GM23338 (cell line): Measurements from ENCODE around the gene LRTM1. TPM values are rescaled to one million over a fixed set of nuclear protein-coding genes. Genes with fewer than 3 reads are reported as not detected.

ENCODE experiments used
- ATAC-seq: fragments of 200-7000 bp; cut with Tn5 transposase; 3 replicates; pipeline ENCODE4 v1.9.1; 2020
- DNase-seq: peaks from one replicate; pipeline ENCODE4 v3.0.0-alpha.2; 2015; ENCODE audit warnings: low spot score
- H2AFZ ChIP-seq: fragments of 200-600 bp; sonication (generic); 2 replicates; pipeline ENCODE4 v1.8.0; 2016; ENCODE audit warnings: antibody characterized with exemption, mild to moderate bottlenecking, moderate library complexity
- H3F3A ChIP-seq: fragments of 200-600 bp; sonication (generic); replicated peaks from 2 replicates; pipeline ENCODE4 v1.8.0; 2017; ENCODE audit warnings: antibody characterized with exemption, mixed run types, low read depth
- H3K27ac ChIP-seq: fragments of 200-600 bp; sonication (generic); 2 replicates; pipeline ENCODE4 v1.6.1; 2016; ENCODE audit warnings: low read depth
- H3K27me3 ChIP-seq: fragments of 200-600 bp; sonication (generic); 2 replicates; pipeline ENCODE4 v1.8.0; 2016; ENCODE audit warnings: mild to moderate bottlenecking, mixed run types, moderate library complexity; ENCODE audit not compliant: insufficient read depth
- H3K36me3 ChIP-seq: fragments of 200-600 bp; sonication (generic); 2 replicates; pipeline ENCODE4 v1.8.0; 2016; ENCODE audit warnings: mild to moderate bottlenecking; ENCODE audit not compliant: insufficient read depth
- H3K4me1 ChIP-seq: fragments of 200-600 bp; sonication (generic); 2 replicates; pipeline ENCODE4 v1.8.0; 2016; ENCODE audit warnings: mild to moderate bottlenecking, moderate library complexity; ENCODE audit not compliant: insufficient read depth
- H3K4me2 ChIP-seq: fragments of 200-600 bp; sonication (generic); 2 replicates; pipeline ENCODE4 v1.7.1; 2017; ENCODE audit warnings: mixed run types
- H3K4me3 ChIP-seq: fragments of 200-600 bp; sonication (generic); 2 replicates; pipeline ENCODE4 v1.6.1; 2016; ENCODE audit warnings: mixed run types
- H3K79me2 ChIP-seq: fragments of 200-600 bp; sonication (generic); replicated peaks from 2 replicates; pipeline ENCODE4 v1.8.0; 2017; ENCODE audit warnings: mild to moderate bottlenecking; ENCODE audit not compliant: insufficient read depth
- H3K9me2 ChIP-seq: fragments of 200-600 bp; sonication (generic); 2 replicates; pipeline ENCODE4 v1.8.0; 2017; ENCODE audit not compliant: insufficient read depth
- H4K20me1 ChIP-seq: fragments of 200-600 bp; sonication (generic); replicated peaks from 2 replicates; pipeline ENCODE4 v1.8.0; 2017; ENCODE audit warnings: mild to moderate bottlenecking; ENCODE audit not compliant: insufficient read depth
- H3K27ac Mint-ChIP-seq: 2 replicates; pipeline ENCODE4 v1.8.0; 2020; ENCODE audit warnings: inconsistent platforms, mild to moderate bottlenecking, moderate library complexity, mixed read lengths
- H3K27me3 Mint-ChIP-seq: 3 replicates; pipeline ENCODE4 v1.8.0; 2022; ENCODE audit warnings: low read depth, mild to moderate bottlenecking, moderate library complexity, mixed read lengths, inconsistent platforms; ENCODE audit not compliant: insufficient read depth, poor library complexity
- H3K36me3 Mint-ChIP-seq: 3 replicates; pipeline ENCODE4 v1.8.0; 2021; ENCODE audit warnings: low read depth, mild to moderate bottlenecking, inconsistent platforms, moderate library complexity, mixed read lengths
- H3K4me1 Mint-ChIP-seq: 3 replicates; pipeline ENCODE4 v1.8.0; 2020; ENCODE audit warnings: mild to moderate bottlenecking, inconsistent platforms, mixed read lengths
- H3K4me3 Mint-ChIP-seq: 3 replicates; pipeline ENCODE4 v1.8.0; 2021; ENCODE audit warnings: moderate library complexity, mild to moderate bottlenecking, inconsistent platforms, mixed read lengths
- H3K9me3 Mint-ChIP-seq: 3 replicates; pipeline ENCODE4 v1.8.0; 2020; ENCODE audit warnings: moderate library complexity, mild to moderate bottlenecking, inconsistent platforms, mixed read lengths
- CREB1 ChIP-seq: fragments of 250-450 bp; sonication (Bioruptor Pico); IDR thresholded peaks from 2 replicates; pipeline ENCODE4 v1.5.0; 2020; ENCODE audit warnings: low read depth, mild to moderate bottlenecking, moderate library complexity
- EZH2 ChIP-seq: fragments of 200-600 bp; sonication (generic); IDR thresholded peaks from one replicate; pipeline ENCODE4 v1.8.0; 2017; ENCODE audit warnings: antibody characterized with exemption, mild to moderate bottlenecking, low read depth; ENCODE audit not compliant: unreplicated experiment
- EZH2phosphoT487 ChIP-seq: fragments of 200-600 bp; sonication (generic); IDR thresholded peaks from one replicate; pipeline ENCODE4 v1.8.1; 2018; ENCODE audit warnings: antibody characterized with exemption; ENCODE audit not compliant: unreplicated experiment
- JUNB ChIP-seq: IDR thresholded peaks from one replicate; pipeline ENCODE4 v1.6.1; 2016; ENCODE audit warnings: antibody characterized with exemption; ENCODE audit not compliant: unreplicated experiment
- NANOG ChIP-seq: IDR thresholded peaks from 2 replicates; pipeline ENCODE4 v1.6.1; 2016; ENCODE audit warnings: antibody characterized with exemption, borderline replicate concordance
- POLR2AphosphoS5 ChIP-seq: IDR thresholded peaks from 2 replicates; pipeline ENCODE4 v1.6.1; 2016; ENCODE audit warnings: antibody characterized with exemption, low read depth
- STAT1 ChIP-seq: IDR thresholded peaks from one replicate; pipeline ENCODE4 v1.6.1; 2016; ENCODE audit warnings: antibody characterized with exemption; ENCODE audit not compliant: unreplicated experiment
- ZNF114 ChIP-seq: fragments of 250-450 bp; sonication (Bioruptor Pico); IDR thresholded peaks from 2 replicates; pipeline ENCODE4 v1.5.0; 2020; ENCODE audit warnings: mild to moderate bottlenecking, moderate library complexity
- ZNF331 ChIP-seq: fragments of 250-450 bp; sonication (Bioruptor Pico); IDR thresholded peaks from 2 replicates; pipeline ENCODE4 v1.5.0; 2020; ENCODE audit warnings: low read depth, mild to moderate bottlenecking, moderate library complexity
- polyA plus RNA-seq: library from polyadenylated mRNA; unstranded; fragments of >200 nt; fragmentation: Nextera tagmentation; extraction: Ambion mirVana; gene quantifications from 2 replicates; pipeline ENCODE4 v1.2.1, GENCODE V29; 2016
- total RNA-seq: library from RNA; depleted of rRNA; stranded (reverse); fragments of >200 nt; shearing (Covaris generic); gene quantifications from 2 replicates; pipeline ENCODE4 v1.2.3, GENCODE V29; 2014
- TF ChIP-seq, protein P1 (sequence below): IDR thresholded peaks from 2 replicates; pipeline ENCODE4 v1.6.1; 2016; ENCODE audit warnings: antibody characterized with exemption
- TF ChIP-seq, protein P2 (sequence below): IDR thresholded peaks from one replicate; pipeline ENCODE4 v1.6.1; 2018; ENCODE audit warnings: antibody characterized with exemption; ENCODE audit not compliant: unreplicated experiment
- TF ChIP-seq, protein P3 (sequence below), 2 experiments: fragments of 200-600 bp in 1 of 2; sonication (generic) in 1 of 2; conservative IDR thresholded peaks; 2 replicates each; pipeline versions ENCODE4 v1.5.1 to v1.6.1; 2016 to 2017; ENCODE audit warnings: antibody characterized with exemption in 2 of 2, low read depth in 2 of 2, mild to moderate bottlenecking in 2 of 2, moderate library complexity in 1 of 2
- TF ChIP-seq, protein P4 (sequence below): fragments of 250-450 bp; sonication (Bioruptor Pico); IDR thresholded peaks from 2 replicates; pipeline ENCODE4 v1.5.0; 2020; ENCODE audit warnings: mild to moderate bottlenecking, moderate library complexity

The LRTM1 gene
- total and polyA plus RNA-seq, 2 experiments from 2014 or later: 0.47 TPM; not detected in 1

DNA sequence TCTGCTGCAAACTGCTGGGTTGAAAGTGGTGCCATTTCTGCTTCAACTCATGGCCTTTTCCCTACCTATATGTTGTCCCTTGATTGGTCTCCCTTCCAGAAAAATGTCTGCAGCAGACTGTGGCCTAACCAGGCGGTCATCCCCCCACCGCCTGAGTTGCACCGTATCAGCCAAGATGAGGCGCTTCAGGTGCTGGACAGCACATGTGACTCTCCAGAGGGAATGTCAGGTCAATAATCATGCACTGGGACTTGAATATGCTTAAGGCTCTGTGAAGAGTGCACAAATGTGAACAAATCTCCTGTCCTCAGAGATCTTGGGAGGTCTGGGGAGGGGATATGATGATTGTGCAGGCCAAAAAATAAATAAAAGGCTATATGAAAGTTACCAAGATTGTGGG lies 32.2 kb downstream of the LRTM1 start:
- Histone ChIP-seq H3K27me3 (no peaks in the 10 kb centered on the region), H3K79me2 (no peaks in the 10 kb centered on the region), H2AFZ (no peak overlapping the region), H4K20me1 (no peaks in the 10 kb centered on the region), H3K36me3 (no peaks in the 10 kb centered on the region), H3K4me3 (no peak overlapping the region), H3K4me1 (0 out of 2 replicates have a peak, but pooled peaks cover 4% of the 10 kb centered on the region), H3K27ac (no peak overlapping the region), H3K9me2 (no peaks in the 10 kb centered on the region), H3F3A (no peaks in the 10 kb centered on the region), H3K4me2 (no peak overlapping the region)
- H3K27ac Mint-ChIP-seq: no peak overlapping the region
- DNase-seq (no peak), ATAC-seq (no peak)
- no peak for TF ChIP-seq STAT1
- TF ChIP-seq, protein P1, sequence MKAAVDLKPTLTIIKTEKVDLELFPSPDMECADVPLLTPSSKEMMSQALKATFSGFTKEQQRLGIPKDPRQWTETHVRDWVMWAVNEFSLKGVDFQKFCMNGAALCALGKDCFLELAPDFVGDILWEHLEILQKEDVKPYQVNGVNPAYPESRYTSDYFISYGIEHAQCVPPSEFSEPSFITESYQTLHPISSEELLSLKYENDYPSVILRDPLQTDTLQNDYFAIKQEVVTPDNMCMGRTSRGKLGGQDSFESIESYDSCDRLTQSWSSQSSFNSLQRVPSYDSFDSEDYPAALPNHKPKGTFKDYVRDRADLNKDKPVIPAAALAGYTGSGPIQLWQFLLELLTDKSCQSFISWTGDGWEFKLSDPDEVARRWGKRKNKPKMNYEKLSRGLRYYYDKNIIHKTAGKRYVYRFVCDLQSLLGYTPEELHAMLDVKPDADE: no peak
- no peak for TF ChIP-seq ZNF114 (CRISPR knock-in tag)
- TF ChIP-seq EZH2: no peak
- no peak for TF ChIP-seq NANOG
- TF ChIP-seq POLR2AphosphoS5: no peak
- TF ChIP-seq, protein P2, sequence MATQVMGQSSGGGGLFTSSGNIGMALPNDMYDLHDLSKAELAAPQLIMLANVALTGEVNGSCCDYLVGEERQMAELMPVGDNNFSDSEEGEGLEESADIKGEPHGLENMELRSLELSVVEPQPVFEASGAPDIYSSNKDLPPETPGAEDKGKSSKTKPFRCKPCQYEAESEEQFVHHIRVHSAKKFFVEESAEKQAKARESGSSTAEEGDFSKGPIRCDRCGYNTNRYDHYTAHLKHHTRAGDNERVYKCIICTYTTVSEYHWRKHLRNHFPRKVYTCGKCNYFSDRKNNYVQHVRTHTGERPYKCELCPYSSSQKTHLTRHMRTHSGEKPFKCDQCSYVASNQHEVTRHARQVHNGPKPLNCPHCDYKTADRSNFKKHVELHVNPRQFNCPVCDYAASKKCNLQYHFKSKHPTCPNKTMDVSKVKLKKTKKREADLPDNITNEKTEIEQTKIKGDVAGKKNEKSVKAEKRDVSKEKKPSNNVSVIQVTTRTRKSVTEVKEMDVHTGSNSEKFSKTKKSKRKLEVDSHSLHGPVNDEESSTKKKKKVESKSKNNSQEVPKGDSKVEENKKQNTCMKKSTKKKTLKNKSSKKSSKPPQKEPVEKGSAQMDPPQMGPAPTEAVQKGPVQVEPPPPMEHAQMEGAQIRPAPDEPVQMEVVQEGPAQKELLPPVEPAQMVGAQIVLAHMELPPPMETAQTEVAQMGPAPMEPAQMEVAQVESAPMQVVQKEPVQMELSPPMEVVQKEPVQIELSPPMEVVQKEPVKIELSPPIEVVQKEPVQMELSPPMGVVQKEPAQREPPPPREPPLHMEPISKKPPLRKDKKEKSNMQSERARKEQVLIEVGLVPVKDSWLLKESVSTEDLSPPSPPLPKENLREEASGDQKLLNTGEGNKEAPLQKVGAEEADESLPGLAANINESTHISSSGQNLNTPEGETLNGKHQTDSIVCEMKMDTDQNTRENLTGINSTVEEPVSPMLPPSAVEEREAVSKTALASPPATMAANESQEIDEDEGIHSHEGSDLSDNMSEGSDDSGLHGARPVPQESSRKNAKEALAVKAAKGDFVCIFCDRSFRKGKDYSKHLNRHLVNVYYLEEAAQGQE: no peak
- no peak for TF ChIP-seq ZNF331 (CRISPR knock-in tag)
- TF ChIP-seq EZH2phosphoT487: no peak
- TF ChIP-seq CREB1 (CRISPR knock-in tag): no peak
- TF ChIP-seq, protein P3, sequence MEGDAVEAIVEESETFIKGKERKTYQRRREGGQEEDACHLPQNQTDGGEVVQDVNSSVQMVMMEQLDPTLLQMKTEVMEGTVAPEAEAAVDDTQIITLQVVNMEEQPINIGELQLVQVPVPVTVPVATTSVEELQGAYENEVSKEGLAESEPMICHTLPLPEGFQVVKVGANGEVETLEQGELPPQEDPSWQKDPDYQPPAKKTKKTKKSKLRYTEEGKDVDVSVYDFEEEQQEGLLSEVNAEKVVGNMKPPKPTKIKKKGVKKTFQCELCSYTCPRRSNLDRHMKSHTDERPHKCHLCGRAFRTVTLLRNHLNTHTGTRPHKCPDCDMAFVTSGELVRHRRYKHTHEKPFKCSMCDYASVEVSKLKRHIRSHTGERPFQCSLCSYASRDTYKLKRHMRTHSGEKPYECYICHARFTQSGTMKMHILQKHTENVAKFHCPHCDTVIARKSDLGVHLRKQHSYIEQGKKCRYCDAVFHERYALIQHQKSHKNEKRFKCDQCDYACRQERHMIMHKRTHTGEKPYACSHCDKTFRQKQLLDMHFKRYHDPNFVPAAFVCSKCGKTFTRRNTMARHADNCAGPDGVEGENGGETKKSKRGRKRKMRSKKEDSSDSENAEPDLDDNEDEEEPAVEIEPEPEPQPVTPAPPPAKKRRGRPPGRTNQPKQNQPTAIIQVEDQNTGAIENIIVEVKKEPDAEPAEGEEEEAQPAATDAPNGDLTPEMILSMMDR (conservative IDR thresholded peaks at IDR 0.05; ENCODE audit: low read depth in 2 of 2): no peak
- TF ChIP-seq, protein P4, sequence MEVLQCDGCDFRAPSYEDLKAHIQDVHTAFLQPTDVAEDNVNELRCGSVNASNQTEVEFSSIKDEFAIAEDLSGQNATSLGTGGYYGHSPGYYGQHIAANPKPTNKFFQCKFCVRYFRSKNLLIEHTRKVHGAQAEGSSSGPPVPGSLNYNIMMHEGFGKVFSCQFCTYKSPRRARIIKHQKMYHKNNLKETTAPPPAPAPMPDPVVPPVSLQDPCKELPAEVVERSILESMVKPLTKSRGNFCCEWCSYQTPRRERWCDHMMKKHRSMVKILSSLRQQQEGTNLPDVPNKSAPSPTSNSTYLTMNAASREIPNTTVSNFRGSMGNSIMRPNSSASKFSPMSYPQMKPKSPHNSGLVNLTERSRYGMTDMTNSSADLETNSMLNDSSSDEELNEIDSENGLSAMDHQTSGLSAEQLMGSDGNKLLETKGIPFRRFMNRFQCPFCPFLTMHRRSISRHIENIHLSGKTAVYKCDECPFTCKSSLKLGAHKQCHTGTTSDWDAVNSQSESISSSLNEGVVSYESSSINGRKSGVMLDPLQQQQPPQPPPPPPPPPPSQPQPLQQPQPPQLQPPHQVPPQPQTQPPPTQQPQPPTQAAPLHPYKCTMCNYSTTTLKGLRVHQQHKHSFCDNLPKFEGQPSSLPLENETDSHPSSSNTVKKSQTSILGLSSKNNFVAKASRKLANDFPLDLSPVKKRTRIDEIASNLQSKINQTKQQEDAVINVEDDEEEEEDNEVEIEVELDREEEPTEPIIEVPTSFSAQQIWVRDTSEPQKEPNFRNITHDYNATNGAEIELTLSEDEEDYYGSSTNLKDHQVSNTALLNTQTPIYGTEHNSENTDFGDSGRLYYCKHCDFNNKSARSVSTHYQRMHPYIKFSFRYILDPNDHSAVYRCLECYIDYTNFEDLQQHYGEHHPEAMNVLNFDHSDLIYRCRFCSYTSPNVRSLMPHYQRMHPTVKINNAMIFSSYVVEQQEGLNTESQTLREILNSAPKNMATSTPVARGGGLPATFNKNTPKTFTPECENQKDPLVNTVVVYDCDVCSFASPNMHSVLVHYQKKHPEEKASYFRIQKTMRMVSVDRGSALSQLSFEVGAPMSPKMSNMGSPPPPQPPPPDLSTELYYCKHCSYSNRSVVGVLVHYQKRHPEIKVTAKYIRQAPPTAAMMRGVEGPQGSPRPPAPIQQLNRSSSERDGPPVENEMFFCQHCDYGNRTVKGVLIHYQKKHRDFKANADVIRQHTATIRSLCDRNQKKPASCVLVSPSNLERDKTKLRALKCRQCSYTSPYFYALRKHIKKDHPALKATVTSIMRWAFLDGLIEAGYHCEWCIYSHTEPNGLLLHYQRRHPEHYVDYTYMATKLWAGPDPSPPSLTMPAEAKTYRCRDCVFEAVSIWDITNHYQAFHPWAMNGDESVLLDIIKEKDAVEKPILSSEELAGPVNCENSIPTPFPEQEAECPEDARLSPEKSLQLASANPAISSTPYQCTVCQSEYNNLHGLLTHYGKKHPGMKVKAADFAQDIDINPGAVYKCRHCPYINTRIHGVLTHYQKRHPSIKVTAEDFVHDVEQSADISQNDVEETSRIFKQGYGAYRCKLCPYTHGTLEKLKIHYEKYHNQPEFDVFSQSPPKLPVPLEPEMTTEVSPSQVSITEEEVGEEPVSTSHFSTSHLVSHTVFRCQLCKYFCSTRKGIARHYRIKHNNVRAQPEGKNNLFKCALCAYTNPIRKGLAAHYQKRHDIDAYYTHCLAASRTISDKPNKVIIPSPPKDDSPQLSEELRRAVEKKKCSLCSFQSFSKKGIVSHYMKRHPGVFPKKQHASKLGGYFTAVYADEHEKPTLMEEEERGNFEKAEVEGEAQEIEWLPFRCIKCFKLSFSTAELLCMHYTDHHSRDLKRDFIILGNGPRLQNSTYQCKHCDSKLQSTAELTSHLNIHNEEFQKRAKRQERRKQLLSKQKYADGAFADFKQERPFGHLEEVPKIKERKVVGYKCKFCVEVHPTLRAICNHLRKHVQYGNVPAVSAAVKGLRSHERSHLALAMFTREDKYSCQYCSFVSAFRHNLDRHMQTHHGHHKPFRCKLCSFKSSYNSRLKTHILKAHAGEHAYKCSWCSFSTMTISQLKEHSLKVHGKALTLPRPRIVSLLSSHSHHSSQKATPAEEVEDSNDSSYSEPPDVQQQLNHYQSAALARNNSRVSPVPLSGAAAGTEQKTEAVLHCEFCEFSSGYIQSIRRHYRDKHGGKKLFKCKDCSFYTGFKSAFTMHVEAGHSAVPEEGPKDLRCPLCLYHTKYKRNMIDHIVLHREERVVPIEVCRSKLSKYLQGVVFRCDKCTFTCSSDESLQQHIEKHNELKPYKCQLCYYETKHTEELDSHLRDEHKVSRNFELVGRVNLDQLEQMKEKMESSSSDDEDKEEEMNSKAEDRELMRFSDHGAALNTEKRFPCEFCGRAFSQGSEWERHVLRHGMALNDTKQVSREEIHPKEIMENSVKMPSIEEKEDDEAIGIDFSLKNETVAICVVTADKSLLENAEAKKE (CRISPR knock-in tag): no peak
- TF ChIP-seq JUNB: no peak
- no peaks in the 10 kb centered on the region; the same call in 1 of the 3 replicates for H3K36me3 Mint-ChIP-seq
- H3K9me3 Mint-ChIP-seq: no peaks in the 10 kb centered on the region
- no peak overlapping the region for H3K4me3 Mint-ChIP-seq
- peaks cover 4% of the 10 kb centered on the region for H3K27me3 Mint-ChIP-seq
- H3K4me1 Mint-ChIP-seq: peaks cover 17% of the 10 kb centered on the region
